ENCODE results near the gene HS1BP3.

HS1BP3 gene

GRCh38 chr2:20662308-20662937 lies 11.5 kb upstream of the HS1BP3 start:
- DNase-seq, result no peak

GRCh38 chr2:20661421-20662307 lies 10.8 kb upstream of the HS1BP3 start:
- no peak for DNase-seq

GRCh38 chr2:20660506-20661420 lies 9.9 kb upstream of the HS1BP3 start:
- DNase-seq, result no peak

GRCh38 chr2:20657522-20658235 lies 6.8 kb upstream of the HS1BP3 start:
- DNase-seq, result no peak

- no peak for DNase-seq
Observed at GRCh38 chr2:20656561-20656960, 5.7 kb upstream of the HS1BP3 start.

GRCh38 chr2:20654535-20654813 lies 3.6 kb upstream of the HS1BP3 start:
- no peak for DNase-seq

- no peak for DNase-seq
Observed at GRCh38 chr2:20653695-20654534, 3.0 kb upstream of the HS1BP3 start.

- DNase-seq, result no peak
Observed at GRCh38 chr2:20652673-20653575, 2.0 kb upstream of the HS1BP3 start.

- no peak for DNase-seq
Observed at GRCh38 chr2:20652141-20652540, 1.2 kb upstream of the HS1BP3 start.

- DNase-seq, result no peak
Observed at GRCh38 chr2:20651731-20652099, 817 bp upstream of the HS1BP3 start.

- no peak for DNase-seq
Observed at GRCh38 chr2:20650393-20650876, 463 bp downstream of the HS1BP3 start.

GRCh38 chr2:20649976-20650375 lies 922 bp downstream of the HS1BP3 start:
- no peak for DNase-seq

GRCh38 chr2:20649576-20649975 lies 1.3 kb downstream of the HS1BP3 start:
- DNase-seq, result no peak

- no peak for DNase-seq
Observed at GRCh38 chr2:20648831-20649230, 2.1 kb downstream of the HS1BP3 start.

- no peak for DNase-seq
Observed at GRCh38 chr2:20648206-20648605, 2.7 kb downstream of the HS1BP3 start.

- DNase-seq, result no peak
Observed at GRCh38 chr2:20647738-20648137, 3.2 kb downstream of the HS1BP3 start.

- DNase-seq, result no peak
Observed at GRCh38 chr2:20647211-20647610, 3.7 kb downstream of the HS1BP3 start.

- DNase-seq, result no peak
Observed at GRCh38 chr2:20646446-20646845, 4.5 kb downstream of the HS1BP3 start.

- DNase-seq, result no peak
Observed at GRCh38 chr2:20645761-20646160, 5.1 kb downstream of the HS1BP3 start.

GRCh38 chr2:20645301-20645701 lies 5.6 kb downstream of the HS1BP3 start:
- no peak for DNase-seq

- no peak for DNase-seq
Observed at GRCh38 chr2:20643826-20644225, 7.1 kb downstream of the HS1BP3 start.

Measured in NCI-H510A (cell line).